ENCODE data around the gene HCFC1R1. TPM values are rescaled to one million over a fixed set of nuclear protein-coding genes. Genes with fewer than 3 reads are reported as not detected.

Gene HCFC1R1
- total and polyA plus RNA-seq, 2 donors (not counting 1 experiment from before 2014, with no cell fraction given): 17.9 to 24.8 TPM

DNA sequence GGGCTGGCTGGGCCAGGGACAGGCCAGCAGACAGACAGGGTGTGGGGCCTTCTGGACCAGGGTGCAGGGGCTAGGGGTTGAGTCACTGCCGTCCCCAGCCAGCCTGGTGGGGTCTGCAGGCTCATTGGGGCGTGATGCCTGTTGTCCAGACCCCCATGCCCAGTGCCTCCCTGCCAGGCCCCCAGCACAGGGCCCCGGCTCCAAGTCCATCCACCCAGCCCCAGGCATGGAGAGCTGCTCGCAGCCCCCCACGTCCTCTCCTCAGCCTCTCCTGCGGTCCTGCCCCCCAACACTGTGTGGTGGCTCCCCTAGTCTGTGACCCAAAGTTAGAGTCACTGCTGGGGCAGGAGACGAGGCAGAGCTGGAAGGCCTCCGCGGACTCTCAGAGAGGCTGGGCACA lies 36.5 kb downstream of the HCFC1R1 start:
- no peaks in the 10 kb centered on the region for H3K36me3 ChIP-seq (replicated peaks in 1 of 2; ENCODE audit: control extremely low read depth in 1 of 2, control insufficient read depth in 1 of 2, extremely low read depth in 1 of 2, insufficient read depth in 2 of 2, low read length in 1 of 2)
- intact Hi-C loops (cut with micrococcal nuclease): no loop called here
- peaks cover 8 to 17% of the 10 kb centered on the region in 2 donors for H3K4me1 ChIP-seq (ENCODE audit: control insufficient read depth in 2 of 2, insufficient read depth in 2 of 2, low read length in 2 of 2)
- H2AFZ ChIP-seq (ENCODE audit: insufficient read depth, low read depth, low read length, poor library complexity, severe bottlenecking): no peak overlapping the region
- DNase-seq: no peak
- Mint-ChIP-seq H3K4me1 (peaks cover 10% of the 10 kb centered on the region), H3K4me3 (no peak overlapping the region), H3K27ac (no peak overlapping the region), H3K9me3 (ENCODE audit: insufficient read depth) (no peaks in the 10 kb centered on the region), H3K27me3 (no peaks in the 10 kb centered on the region)
- WGBS (ENCODE audit: insufficient coverage): 88% methylated on average over 9 of the region's 9 CpGs
- CTCF ChIA-PET: interaction anchor here (1.2 kb wide), 1 partner anchor 17 kb away, joined by 3 read pairs; no protein-coding TSS in a partner anchor
- no peak for TF ChIP-seq CTCF (IDR thresholded peaks at IDR 0.05)
- TF ChIP-seq EZH2 (IDR thresholded peaks at IDR 0.05; ENCODE audit: borderline replicate concordance, insufficient read depth, low read depth, low read length, poor library complexity, severe bottlenecking): no peak
- ATAC-seq (ENCODE audit: low read depth): no peak
- no peak overlapping the region for H3K4me2 ChIP-seq (replicated peaks; ENCODE audit: low read depth, low read length, poor library complexity, severe bottlenecking)
- no peak overlapping the region for H3K9ac ChIP-seq (ENCODE audit: low read length)
- POLR2A ChIA-PET: no interaction called here
- H3K79me2 ChIP-seq (ENCODE audit: control insufficient read depth, insufficient read depth, low read length): no peaks in the 10 kb centered on the region
- H3K9me3 ChIP-seq (ENCODE audit: control extremely low read depth in 1 of 3, control insufficient read depth in 2 of 3, insufficient read depth in 1 of 3, low read length in 2 of 3): no peaks in the 10 kb centered on the region
- no peak overlapping the region for H3K27ac ChIP-seq (ENCODE audit: low read length in 2 of 2)
- no peaks in the 10 kb centered on the region for H4K20me1 ChIP-seq (ENCODE audit: control insufficient read depth, insufficient read depth, low read length, poor library complexity, severe bottlenecking)
- H3K4me3 ChIP-seq (ENCODE audit: control extremely low read depth in 1 of 5, extremely low read depth in 1 of 5, insufficient read depth in 1 of 5, low read depth in 2 of 5, low read length in 4 of 5): no peak overlapping the region
- H3K27me3 ChIP-seq (replicated peaks in 1 of 4; ENCODE audit: control extremely low read depth in 1 of 4, control insufficient read depth in 3 of 4, insufficient read depth in 4 of 4, low read length in 3 of 4): peaks cover 0 to 4% (median 0%) of the 10 kb centered on the region in 4 experiments

DNA sequence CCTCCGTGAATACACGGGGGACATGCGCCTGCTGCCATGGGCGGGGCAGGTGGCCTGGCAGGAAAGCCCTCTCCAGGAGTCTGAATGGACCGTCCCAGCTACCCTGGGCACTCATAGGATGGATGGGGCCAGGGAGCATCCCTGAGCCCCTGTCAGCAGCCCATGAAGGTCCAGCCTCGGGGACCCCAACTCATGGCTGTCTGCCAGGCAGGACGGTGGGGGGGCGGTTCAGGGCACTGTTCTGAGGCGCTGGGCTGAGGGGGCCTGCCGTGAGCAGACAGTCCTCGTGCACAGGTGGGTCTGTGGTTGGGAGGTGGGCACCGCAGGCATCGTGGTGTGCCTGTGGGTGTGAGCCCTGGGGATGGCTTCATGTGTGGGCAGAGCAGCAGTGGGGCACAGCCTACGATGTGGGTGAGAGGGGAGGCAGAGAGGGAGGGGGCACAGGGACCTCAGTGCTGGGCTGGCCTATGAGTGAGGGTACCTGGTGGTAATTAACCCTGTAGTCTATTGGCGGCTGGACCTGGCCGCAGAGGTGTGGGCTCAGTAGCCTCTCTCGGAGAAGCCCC lies 37.0 kb downstream of the HCFC1R1 start:
- Mint-ChIP-seq H3K4me1 (peaks cover 12% of the 10 kb centered on the region), H3K9me3 (ENCODE audit: insufficient read depth) (no peaks in the 10 kb centered on the region), H3K4me3 (no peak overlapping the region), H3K27ac (peak overlapping the region; percentile 6), H3K27me3 (no peaks in the 10 kb centered on the region)
- 82% methylated on average over 16 of the region's 17 CpGs for whole genome bisulfite sequencing (ENCODE audit: insufficient coverage)
- H3K27ac ChIP-seq (ENCODE audit: low read length in 2 of 2): no peak overlapping the region
- ATAC-seq (ENCODE audit: low read depth) (no peak), DNase-seq (no peak)
- H3K4me1 ChIP-seq (ENCODE audit: control insufficient read depth in 2 of 2, insufficient read depth in 2 of 2, low read length in 2 of 2): peaks cover 8 to 21% of the 10 kb centered on the region in 2 donors
- no peak overlapping the region for H2AFZ ChIP-seq (ENCODE audit: insufficient read depth, low read depth, low read length, poor library complexity, severe bottlenecking)
- ChIA-PET POLR2A (no interaction called here), CTCF (interaction anchor here (1.2 kb wide), 1 partner anchor 17 kb away, joined by 3 read pairs; no protein-coding TSS in a partner anchor)
- no peak overlapping the region for H3K9ac ChIP-seq (ENCODE audit: low read length)
- H4K20me1 ChIP-seq (ENCODE audit: control insufficient read depth, insufficient read depth, low read length, poor library complexity, severe bottlenecking): no peaks in the 10 kb centered on the region
- no peak overlapping the region for H3K4me3 ChIP-seq (ENCODE audit: control extremely low read depth in 1 of 5, extremely low read depth in 1 of 5, insufficient read depth in 1 of 5, low read depth in 2 of 5, low read length in 4 of 5)
- H3K4me2 ChIP-seq (replicated peaks; ENCODE audit: low read depth, low read length, poor library complexity, severe bottlenecking): no peak overlapping the region
- H3K27me3 ChIP-seq (replicated peaks in 1 of 4; ENCODE audit: control extremely low read depth in 1 of 4, control insufficient read depth in 3 of 4, insufficient read depth in 4 of 4, low read length in 3 of 4): peaks cover 0 to 4% (median 0%) of the 10 kb centered on the region in 4 experiments
- no peaks in the 10 kb centered on the region for H3K79me2 ChIP-seq (ENCODE audit: control insufficient read depth, insufficient read depth, low read length)
- intact Hi-C loops (cut with micrococcal nuclease): no loop called here
- no peaks in the 10 kb centered on the region for H3K36me3 ChIP-seq (replicated peaks in 1 of 2; ENCODE audit: control extremely low read depth in 1 of 2, control insufficient read depth in 1 of 2, extremely low read depth in 1 of 2, insufficient read depth in 2 of 2, low read length in 1 of 2)
- no peaks in the 10 kb centered on the region for H3K9me3 ChIP-seq (ENCODE audit: control extremely low read depth in 1 of 3, control insufficient read depth in 2 of 3, insufficient read depth in 1 of 3, low read length in 2 of 3)
- TF ChIP-seq CTCF (IDR thresholded peaks at IDR 0.05) (no peak), EZH2 (IDR thresholded peaks at IDR 0.05; ENCODE audit: borderline replicate concordance, insufficient read depth, low read depth, low read length, poor library complexity, severe bottlenecking) (no peak)
